ENCODE data around the gene KLHL6.

- TF ChIP-seq EP300 (IDR thresholded peaks at IDR 0.05; ENCODE audit: borderline replicate concordance in 1 of 2, low read depth in 2 of 2, low read length in 2 of 2): no peak
- no peak for TF ChIP-seq MAFK (IDR thresholded peaks at IDR 0.05; ENCODE audit: low read depth, low read length)
- no peak for TF ChIP-seq CTCF (IDR thresholded peaks at IDR 0.05; ENCODE audit: control extremely low read depth in 1 of 3, insufficient read depth in 1 of 3, low read depth in 1 of 3, low read length in 3 of 3)
- no peak for TF ChIP-seq SIX5 (IDR thresholded peaks at IDR 0.05; ENCODE audit: low read depth, low read length)
- TF ChIP-seq TEAD4 (IDR thresholded peaks at IDR 0.05; ENCODE audit: low read depth, low read length): no peak
- no peak for TF ChIP-seq POLR2A (IDR thresholded peaks at IDR 0.05; ENCODE audit: control extremely low read depth in 1 of 2, low read depth in 2 of 2, low read length in 2 of 2)
- no peak for TF ChIP-seq POLR2AphosphoS5 (IDR thresholded peaks at IDR 0.05; ENCODE audit: low read depth, low read length)
- no peak for TF ChIP-seq EGR1 (IDR thresholded peaks at IDR 0.05; ENCODE audit: borderline replicate concordance, low read depth, low read length)
- TF ChIP-seq GABPA (IDR thresholded peaks at IDR 0.05; ENCODE audit: borderline replicate concordance, insufficient read depth, low read length): no peak
- no peak for TF ChIP-seq TAF7 (optimal IDR thresholded peaks at IDR 0.05; ENCODE audit: borderline replicate concordance, low read depth, low read length)
- TF ChIP-seq SIRT6 (IDR thresholded peaks at IDR 0.05; ENCODE audit: low read length): no peak
- TF ChIP-seq EZH2 (IDR thresholded peaks at IDR 0.05; ENCODE audit: low read depth, low read length, severe bottlenecking): no peak
These were observed 17.0 kb downstream of the KLHL6 start for GRCh38 chr3:183538486-183538885.
